ENCODE data around the gene DUOX2.

DNA sequence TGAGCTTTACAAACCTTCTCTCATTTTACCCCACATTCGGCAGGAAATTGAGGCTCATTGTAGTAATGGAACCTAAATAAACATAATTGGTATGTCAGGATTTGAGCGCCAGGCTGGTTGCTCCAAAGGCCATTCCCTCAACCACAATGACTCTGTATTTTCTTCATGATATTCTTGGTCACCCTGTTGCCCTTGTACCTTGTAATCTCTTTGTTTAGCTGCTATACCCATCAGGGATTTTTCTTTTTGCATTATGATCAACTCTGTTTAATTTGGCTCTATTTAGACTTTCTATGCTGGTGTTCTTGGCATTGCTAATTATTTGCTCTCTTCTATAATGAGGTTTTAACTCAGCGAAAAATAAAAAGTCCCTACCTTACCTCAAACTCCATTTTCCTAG lies 29.8 kb downstream of the DUOX2 start:
- TF ChIP-seq USF2 (IDR thresholded peaks at IDR 0.05; ENCODE audit: low read depth, low read length): no peak
- TF ChIP-seq USF2 (CRISPR knock-in tag; IDR thresholded peaks at IDR 0.05; ENCODE audit: borderline replicate concordance): no peak
- no peak for TF ChIP-seq PAX8 (CRISPR knock-in tag; IDR thresholded peaks at IDR 0.05; ENCODE audit: borderline replicate concordance)
